ENCODE data around the gene SLC29A3. TPM values are rescaled to one million over a fixed set of nuclear protein-coding genes. Genes with fewer than 3 reads are reported as not detected.
"Not testable (repeated sequence)": the region's sequence is repeated elsewhere in the genome, so short reads cannot be mapped to it uniquely, and the experiment has no call there.

The SLC29A3 gene
- total RNA-seq, 1 donor from 2014 or later = 2.0 TPM

- intact Hi-C loops (cut with micrococcal nuclease) = no loop called here
- ATAC-seq (no peak), DNase-seq (no peak)
These were observed 35.7 kb downstream of the SLC29A3 start for GRCh38 chr10:71354776-71355175.

GRCh38 chr10:71355886-71356285 is 36.8 kb downstream of the SLC29A3 start:
- intact Hi-C loops (cut with micrococcal nuclease) = no loop called here
- ATAC-seq (no peak), DNase-seq (no peak)

DNA sequence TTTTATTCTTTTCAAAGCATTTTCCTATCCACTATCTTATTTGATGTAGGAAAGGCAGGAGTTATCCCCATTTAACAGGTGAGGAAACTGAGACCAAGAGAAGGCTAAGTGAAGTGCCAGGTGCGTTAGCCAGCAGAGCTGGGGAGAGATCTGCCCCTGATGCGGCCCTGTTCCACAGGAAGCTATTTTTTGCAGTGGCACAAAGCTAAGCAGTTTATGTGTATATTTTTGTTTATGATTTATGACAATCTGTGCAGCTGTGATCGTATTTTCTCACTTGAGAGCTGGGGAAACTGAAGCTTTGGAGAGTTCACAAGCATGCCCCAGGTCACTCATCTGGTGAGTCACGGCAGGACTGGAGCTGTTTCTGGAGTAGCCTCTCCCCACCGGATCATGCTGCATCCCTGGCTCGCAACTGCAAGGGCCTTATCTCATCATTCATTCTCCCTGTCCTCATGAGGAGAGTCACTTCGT is 38.8 kb downstream of the SLC29A3 start:
- DNase-seq (no peak), ATAC-seq (no peak)
- intact Hi-C loops (cut with micrococcal nuclease) = no loop called here

DNA sequence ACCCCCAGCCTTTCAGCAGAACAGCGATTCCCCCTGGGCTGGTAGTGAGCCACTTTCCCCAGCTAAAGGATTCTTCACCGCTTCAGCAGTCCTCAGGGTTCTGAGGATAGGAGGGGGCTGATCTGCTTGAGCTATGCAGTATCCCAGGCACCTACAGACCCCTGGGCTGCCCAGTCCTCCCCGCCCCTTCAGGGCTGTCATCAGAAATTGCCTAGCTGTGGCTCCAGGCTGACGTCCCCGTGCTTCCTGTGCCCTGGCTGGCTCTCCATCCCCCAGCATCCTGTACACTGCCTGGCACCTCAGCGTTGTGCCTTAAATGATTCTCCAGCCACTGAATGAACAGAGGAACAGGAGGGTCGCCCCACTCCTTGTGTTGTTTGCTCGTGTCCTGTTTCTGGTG is 39.2 kb downstream of the SLC29A3 start:
- intact Hi-C loops (cut with micrococcal nuclease) = no loop called here
- ATAC-seq (no peak), DNase-seq (no peak)

DNA sequence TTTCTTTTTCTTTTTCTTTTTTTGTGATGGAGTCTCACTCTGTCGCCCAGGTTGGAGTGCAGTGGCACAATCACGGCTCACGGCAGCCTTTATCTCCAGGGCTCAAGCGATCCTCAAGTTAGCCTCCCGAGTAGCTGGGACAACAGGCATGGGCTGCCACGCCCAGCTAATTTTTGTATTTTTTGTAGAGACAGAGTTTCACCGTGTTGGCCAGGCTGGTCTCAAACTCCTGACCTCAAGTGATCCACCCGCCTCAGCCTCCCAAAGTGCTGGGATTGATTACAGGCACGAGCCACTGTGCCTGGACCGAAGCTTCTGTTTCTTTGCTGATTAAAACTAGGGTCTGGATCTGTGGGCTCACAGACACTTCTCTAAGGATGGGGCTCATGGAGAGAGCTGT is 39.8 kb downstream of the SLC29A3 start:
- DNase-seq; ATAC-seq; intact Hi-C loops (cut with micrococcal nuclease): not testable (repeated sequence)

- DNase-seq = no peak
- peak; percentile 76 for ATAC-seq
- intact Hi-C loops (cut with micrococcal nuclease) = no loop called here
These were observed 40.4 kb downstream of the SLC29A3 start for GRCh38 chr10:71359364-71360046.

DNA sequence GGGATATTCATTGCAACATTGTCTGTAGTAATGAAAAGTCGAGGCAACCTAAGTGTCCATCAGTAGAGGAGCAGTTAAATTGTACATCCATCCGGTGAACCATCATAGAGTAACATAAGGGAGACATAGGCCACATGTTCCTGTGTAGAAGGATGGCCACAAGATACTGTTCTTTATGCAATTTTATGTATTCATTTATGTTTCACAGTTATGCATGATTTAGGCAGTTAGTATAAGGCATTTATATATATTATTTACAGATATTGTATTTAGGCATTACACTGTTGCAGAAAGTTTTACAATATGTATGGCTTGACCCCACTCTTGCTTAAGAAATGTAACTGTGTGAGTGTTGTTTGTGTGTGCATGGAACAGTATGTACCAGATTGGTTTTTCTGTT is 41.7 kb downstream of the SLC29A3 start:
- ATAC-seq (no peak), DNase-seq (no peak)
- intact Hi-C loops (cut with micrococcal nuclease) = no loop called here

DNA sequence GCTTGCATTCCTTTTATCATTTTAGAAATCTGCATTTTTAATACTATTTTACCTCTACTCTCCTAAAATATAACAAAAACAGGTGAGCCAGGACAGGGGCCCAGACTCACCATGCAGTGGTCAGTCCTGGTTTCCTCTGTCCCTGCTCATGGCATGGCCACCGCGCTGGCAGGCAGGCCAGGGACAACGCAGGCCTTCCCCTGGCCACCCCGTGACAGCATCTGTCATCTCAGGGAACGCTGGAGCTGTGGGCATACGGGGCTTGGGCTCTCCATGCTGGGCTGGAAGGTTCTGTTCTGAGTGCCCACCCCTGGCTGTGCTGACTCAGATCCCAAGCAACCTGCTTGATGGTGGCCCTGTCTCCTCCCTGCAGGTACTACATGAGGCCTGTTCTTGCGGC is 42.5 kb downstream of the SLC29A3 start:
- ATAC-seq = no peak
- intact Hi-C loops (cut with micrococcal nuclease) = no loop called here
- DNase-seq = no peak

GRCh38 chr10:71362141-71362540 is 43.1 kb downstream of the SLC29A3 start:
- ATAC-seq (no peak), DNase-seq (no peak)
- intact Hi-C loops (cut with micrococcal nuclease) = no loop called here

DNA sequence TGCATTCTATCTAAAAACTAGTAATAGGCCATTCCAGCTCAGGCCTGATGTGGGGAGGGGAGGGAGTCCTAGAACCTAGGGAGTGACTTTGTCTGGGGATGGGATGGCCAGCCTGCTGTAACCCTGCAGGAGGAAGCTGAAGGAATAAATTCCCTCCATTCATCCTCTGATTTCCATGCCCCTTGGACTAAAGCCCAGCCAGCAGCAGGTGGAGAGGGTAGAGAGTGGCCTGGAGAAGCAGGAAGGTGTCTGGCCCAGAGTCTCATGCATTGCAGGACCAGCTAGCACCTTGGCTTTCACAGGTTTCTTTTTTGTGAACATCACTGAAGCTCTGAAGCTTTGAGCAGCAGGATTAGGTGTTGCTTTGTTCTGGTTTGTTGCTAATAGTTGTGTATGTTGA is 44.9 kb downstream of the SLC29A3 start:
- intact Hi-C loops (cut with micrococcal nuclease) = no loop called here
- DNase-seq (no peak), ATAC-seq (no peak)

DNA sequence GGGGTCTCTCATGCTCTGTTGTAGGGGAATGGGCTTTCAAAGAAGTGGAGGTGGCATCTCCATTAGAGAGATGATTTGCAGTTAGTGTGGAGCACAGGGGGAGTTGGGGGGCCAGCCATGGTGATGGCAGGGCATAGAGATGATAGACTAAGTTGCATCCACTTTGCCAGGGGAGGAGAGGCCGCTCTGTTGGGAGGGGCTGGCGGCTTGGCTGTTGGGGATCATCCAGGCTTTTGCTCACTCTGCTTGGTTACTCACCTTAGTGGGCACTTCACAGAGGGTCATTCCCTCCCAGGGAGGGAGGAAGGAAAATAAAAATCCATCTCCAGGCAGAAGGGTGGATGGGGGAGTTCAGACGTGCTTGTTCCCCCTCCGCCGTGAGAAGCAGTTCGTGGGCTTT is 46.3 kb downstream of the SLC29A3 start:
- intact Hi-C loops (cut with micrococcal nuclease) = no loop called here
- ATAC-seq (no peak), DNase-seq (no peak)

DNA sequence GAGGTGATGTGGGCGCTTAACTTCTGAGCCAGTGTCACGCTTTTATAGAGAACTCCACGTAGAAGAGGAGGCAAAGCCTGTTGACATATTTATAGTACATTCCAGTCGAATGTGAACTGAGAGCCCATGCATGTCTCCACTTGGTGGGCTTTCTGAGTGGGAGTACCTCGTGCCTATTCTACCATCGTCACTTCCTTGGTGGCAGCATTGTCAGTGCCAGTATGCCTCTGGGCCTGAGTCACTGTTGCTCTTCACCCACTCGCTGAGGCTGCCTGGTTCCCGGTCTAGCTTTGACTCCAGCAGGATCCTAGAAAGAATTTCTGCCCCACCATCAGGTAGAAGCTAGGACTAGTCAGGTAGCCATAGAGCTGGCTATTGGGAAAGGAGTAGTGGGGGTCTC is 47.6 kb downstream of the SLC29A3 start:
- intact Hi-C loops (cut with micrococcal nuclease) = no loop called here
- ATAC-seq (no peak), DNase-seq (no peak)

DNA sequence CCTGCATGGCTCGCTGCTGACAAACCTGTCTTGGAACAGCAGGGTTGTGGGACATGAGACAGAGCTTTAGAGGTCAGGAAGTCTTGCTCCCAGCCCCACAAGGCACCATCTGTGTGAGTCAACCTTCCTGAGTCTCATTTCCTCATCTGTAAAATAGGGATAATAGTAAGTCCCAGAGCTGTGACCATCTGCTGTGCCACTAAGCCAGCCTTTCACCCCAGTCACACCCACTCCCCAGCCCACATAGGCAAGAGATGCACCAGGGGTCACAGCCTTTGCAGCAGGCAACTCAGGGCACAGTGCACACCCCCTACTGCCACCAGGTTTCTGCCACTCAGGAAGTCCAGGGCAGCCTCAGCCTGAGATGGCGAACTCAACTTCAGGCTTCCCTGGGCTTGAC is 48.2 kb downstream of the SLC29A3 start:
- peak; percentile 50 for ATAC-seq
- intact Hi-C loops (cut with micrococcal nuclease) = no loop called here
- DNase-seq = no peak

- ATAC-seq = no peak
- no peak for DNase-seq
- intact Hi-C loops (cut with micrococcal nuclease) = no loop called here
These were observed 49.1 kb downstream of the SLC29A3 start for GRCh38 chr10:71368176-71368575.

DNA sequence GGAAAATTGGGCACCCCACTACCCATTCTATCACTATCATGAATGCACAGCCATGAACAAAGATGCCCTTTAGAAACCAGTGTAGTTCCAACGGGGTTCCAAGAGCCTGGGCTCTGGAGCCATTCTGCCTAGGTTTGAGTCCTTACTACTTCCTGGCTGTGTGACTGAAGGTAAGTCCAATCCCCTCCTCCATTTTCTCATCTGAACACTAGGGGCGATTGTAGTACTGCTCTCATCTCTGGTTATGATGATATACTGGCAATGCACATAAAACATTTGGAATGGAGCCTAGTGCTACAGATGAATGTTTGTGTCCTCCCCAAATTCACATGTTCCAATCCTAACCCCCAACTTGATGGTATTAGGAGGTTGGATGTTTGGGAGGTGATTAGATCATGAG is 49.6 kb downstream of the SLC29A3 start:
- ATAC-seq (no peak), DNase-seq (no peak)
- intact Hi-C loops (cut with micrococcal nuclease) = no loop called here

GRCh38 chr10:71369602-71370001 is 50.5 kb downstream of the SLC29A3 start:
- ATAC-seq (no peak), DNase-seq (no peak)
- intact Hi-C loops (cut with micrococcal nuclease) = no loop called here

DNA sequence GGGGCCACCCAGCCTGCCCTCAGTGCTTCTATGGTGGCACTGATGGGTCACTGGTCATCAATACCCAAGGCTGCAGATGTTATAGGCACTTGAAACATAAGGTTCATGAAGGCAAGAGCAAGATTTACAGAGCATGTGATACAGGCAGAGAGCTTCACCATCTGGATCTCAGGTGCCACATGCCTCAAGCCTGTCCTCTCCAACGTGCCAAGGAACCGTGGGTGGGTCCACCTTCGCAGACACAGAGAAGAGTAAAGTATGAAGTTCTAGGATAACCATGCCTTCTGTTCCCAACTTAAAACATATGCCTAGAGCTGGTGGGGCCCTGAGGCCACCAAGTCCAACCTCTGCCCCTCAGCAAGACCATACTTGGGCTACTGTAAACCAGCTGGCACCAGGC is 51.0 kb downstream of the SLC29A3 start:
- DNase-seq = no peak
- no peak for ATAC-seq
- intact Hi-C loops (cut with micrococcal nuclease) = no loop called here

DNA sequence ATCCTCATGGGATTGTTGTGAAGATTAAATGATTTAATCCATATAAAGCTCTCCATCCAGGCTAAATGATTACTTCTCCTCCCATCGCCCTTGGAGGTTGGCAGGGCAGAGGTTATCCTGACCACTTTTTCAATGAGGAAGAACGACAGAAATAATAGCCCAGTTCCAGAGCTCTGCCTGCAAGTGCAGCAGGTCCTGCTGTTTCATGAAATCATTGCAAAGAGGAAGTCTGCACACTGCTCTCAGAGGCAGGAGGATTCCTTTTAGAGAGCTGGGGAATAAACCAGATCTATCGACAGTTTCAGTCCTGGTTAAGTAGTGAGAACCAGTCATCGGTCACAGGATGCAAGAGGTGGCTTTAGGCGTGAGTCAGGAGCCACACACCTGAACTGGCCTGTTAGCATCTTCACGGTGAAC is 52.7 kb downstream of the SLC29A3 start:
- no peak for DNase-seq
- intact Hi-C loops (cut with micrococcal nuclease) = no loop called here
- ATAC-seq = peak; percentile 43

DNA sequence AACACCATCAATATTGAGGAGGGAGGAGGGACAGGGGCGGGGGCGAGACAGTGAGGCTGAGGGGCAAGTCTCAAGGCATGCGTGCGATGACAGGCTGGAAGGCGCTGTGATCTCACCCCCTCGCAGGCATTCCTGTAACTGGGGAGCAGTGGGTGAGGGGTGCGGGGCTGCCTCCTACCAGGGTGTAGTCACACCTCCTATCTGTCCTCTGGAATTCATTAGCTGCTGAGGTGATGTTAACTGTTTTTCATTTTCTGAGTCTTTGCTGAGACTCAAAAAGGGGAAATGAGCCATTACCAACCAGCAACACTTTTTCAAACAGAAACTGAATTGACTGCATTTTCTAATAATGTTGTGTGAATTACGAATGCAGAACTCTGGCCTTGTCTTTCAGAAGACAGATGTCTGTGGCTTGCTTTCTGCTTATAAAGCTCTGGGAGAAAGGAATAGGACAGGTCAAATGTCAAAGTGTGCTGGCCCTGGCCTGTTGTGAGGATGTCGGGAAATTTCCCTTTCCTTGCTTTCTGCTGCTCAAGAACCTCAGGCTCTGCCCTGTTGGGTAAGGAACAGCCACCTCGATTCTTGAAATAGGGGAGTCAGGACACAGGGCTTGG is 53.9 kb downstream of the SLC29A3 start:
- ATAC-seq = no peak
- no peak for DNase-seq
- intact Hi-C loops (cut with micrococcal nuclease) = no loop called here

- intact Hi-C loops (cut with micrococcal nuclease) = no loop called here
- ATAC-seq = no peak
- DNase-seq = no peak
These were observed 55.6 kb downstream of the SLC29A3 start for GRCh38 chr10:71374481-71375233.

DNA sequence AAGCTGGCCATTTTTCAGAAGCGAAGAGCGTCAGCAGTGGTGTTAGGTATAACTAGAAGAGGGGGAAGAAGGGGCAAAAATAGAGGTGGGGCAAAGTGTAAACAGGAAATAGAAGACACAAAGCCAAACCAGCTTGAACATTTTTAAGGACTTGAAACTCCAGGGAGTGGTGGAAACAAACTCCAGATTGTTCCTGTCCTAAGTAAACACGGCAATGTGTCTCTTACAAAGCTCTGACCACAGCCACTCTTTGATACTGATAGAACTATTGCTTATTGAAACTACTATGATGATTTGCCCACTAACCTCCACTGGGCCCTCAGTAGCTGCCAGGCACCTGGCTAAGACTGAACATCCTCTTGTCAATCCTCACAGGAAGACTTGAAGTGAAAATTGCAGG is 56.9 kb downstream of the SLC29A3 start:
- ATAC-seq (no peak), DNase-seq (no peak)
- intact Hi-C loops (cut with micrococcal nuclease) = no loop called here

All from left ventricle myocardium superior (tissue), 1 donor.